Measurements from ENCODE around the gene CTDSPL.

The CTDSPL gene

DNA sequence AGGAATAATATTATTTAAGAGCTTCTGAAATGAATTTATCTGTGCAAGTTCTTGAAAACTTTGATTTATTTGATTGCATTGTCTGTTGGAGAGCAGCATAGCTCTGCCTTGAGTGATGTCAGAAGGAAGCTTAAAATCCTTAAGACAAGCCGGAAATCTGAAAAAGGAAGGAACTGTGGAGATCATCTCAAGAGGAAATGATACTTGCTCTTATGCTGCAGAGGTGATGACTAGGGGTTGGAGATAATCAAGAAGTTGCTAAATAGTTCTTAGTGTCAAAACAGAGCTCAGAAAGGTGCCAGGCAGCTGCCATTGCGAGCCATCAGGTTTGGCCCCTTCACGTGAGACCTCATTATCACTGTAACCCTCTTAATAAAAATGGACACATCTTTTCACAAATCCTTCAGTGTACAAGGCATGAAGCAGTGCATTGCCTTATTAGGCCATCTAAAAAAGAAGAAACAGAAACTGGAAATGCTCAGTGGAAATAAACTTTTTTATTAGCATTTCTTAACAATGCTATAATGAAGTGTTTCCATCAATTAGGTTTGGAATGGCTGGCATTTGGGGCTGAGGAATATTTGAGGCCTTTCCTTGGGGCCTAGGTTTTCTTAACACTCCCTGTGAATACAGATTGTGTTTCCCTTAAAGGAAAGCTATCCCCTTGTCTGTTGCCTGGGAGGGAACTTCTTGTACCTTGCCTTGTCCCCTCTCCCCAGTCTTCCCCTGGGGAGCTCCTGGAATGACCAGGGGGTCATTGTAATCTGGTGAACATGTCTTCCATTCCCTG lies 94.4 kb downstream of the CTDSPL start:
- Mint-ChIP-seq H3K27me3 (no peaks in the 10 kb centered on the region), H3K27ac (peak overlapping the region; percentile 79), H3K4me1 (ENCODE audit: low read depth) (peaks cover 30% of the 10 kb centered on the region), H3K9me3 (no peaks in the 10 kb centered on the region), H3K36me3 (ENCODE audit: low read depth) (peaks cover 10% of the 10 kb centered on the region), H3K4me3 (no peak overlapping the region)
- intact Hi-C loops (cut with micrococcal nuclease) = no loop called here

GRCh38 chr3:37956723-37957538 lies 95.3 kb downstream of the CTDSPL start:
- Mint-ChIP-seq H3K36me3 (ENCODE audit: low read depth) (peaks cover 10% of the 10 kb centered on the region), H3K27me3 (no peaks in the 10 kb centered on the region), H3K4me3 (no peak overlapping the region), H3K27ac (peak overlapping the region; percentile 79), H3K4me1 (ENCODE audit: low read depth) (peaks cover 30% of the 10 kb centered on the region), H3K9me3 (no peaks in the 10 kb centered on the region)
- intact Hi-C loops (cut with micrococcal nuclease) = no loop called here

DNA sequence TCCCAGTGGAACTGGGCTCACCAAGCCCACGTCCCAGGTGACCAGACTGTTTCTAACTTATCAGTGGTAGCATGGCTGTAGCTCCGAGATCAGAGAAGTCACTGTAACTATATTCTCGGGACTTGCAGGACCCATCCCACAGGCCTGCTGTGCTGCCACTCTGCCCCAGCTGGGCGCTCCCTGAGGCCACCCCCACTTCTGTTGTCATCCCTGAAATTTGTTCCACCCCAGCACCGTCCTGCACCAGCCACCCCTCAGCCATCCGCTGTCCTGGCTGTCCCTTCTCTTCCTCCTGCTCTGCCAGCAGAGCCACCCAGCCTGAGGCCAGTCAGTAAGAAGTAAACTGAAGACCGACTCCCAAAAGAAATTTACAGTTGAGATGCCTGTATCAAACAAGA lies 95.9 kb downstream of the CTDSPL start:
- Mint-ChIP-seq H3K4me1 (ENCODE audit: low read depth) (peaks cover 30% of the 10 kb centered on the region), H3K27me3 (no peaks in the 10 kb centered on the region), H3K36me3 (ENCODE audit: low read depth) (peaks cover 10% of the 10 kb centered on the region), H3K4me3 (no peak overlapping the region), H3K27ac (peak overlapping the region; percentile 79), H3K9me3 (no peaks in the 10 kb centered on the region)
- intact Hi-C loops (cut with micrococcal nuclease) = no loop called here

DNA sequence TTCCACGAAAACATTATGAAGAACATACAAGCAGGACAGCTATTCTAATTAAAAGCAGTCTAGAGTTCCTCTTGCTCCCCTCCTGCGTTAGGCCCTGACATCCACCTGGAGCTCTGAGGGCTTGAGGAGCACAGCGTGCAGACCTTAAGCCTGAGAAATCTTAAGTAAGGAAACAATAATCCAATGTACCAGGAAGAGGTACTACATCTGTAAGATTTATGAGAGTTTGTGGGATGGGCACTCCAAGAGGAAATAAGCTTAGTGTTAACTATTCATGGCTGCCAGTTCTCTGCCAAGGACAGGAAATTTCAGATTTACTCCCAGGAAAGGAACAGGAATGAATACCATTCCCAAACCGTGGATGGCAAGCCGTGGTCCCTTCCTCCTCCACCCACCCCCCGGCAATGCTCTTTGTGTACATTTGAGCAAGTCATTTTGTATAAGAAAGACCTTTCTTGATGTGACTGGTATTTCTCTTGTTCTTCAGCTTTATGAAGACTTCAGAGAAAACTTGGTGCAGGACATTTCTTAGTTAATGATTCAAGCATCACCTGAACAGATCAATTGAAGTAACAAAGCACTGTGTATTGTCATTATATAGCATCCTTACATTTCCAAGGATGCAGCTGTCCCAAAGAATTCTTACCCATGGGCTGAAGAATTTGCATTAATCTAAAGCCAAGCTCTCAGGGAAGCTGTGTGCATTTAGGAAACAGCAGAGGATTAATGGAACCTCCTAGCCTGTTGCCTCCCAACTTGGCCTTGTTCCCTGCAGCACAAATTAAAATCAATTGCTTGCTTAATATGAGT lies 100.1 kb downstream of the CTDSPL start:
- no peaks in the 10 kb centered on the region for H3K27me3 Mint-ChIP-seq
- H3K4me3 Mint-ChIP-seq = no peak overlapping the region
- H3K4me1 Mint-ChIP-seq (ENCODE audit: low read depth) = peaks cover 10% of the 10 kb centered on the region
- H3K9me3 Mint-ChIP-seq = no peaks in the 10 kb centered on the region
- H3K36me3 Mint-ChIP-seq (ENCODE audit: low read depth) = no peaks in the 10 kb centered on the region
- H3K27ac Mint-ChIP-seq = no peak overlapping the region
- intact Hi-C loops (cut with micrococcal nuclease) = no loop called here

DNA sequence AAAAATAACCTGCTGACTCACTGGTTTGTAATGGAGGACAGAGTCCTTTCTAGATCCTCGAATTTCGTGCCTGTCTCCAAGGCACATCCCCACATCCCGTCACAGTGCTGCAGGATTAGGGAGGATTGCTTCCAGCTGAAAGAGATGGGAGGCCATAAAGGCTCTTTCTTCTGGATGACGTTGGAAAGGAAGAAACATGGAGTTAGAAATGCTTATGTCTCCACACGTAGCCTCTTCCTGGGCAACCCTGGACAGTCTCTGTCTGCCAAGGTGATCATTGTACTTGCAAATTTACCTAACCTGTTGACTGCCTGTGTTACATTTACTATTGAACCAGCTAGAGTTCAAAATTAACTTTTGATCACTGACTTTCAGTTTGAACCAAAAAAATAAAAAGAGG lies 101.3 kb downstream of the CTDSPL start:
- intact Hi-C loops (cut with micrococcal nuclease) = no loop called here
- Mint-ChIP-seq H3K4me3 (no peak overlapping the region), H3K27ac (no peak overlapping the region), H3K9me3 (no peaks in the 10 kb centered on the region), H3K4me1 (ENCODE audit: low read depth) (no peaks in the 10 kb centered on the region), H3K36me3 (ENCODE audit: low read depth) (peaks cover under 1% of the 10 kb centered on the region), H3K27me3 (no peaks in the 10 kb centered on the region)

DNA sequence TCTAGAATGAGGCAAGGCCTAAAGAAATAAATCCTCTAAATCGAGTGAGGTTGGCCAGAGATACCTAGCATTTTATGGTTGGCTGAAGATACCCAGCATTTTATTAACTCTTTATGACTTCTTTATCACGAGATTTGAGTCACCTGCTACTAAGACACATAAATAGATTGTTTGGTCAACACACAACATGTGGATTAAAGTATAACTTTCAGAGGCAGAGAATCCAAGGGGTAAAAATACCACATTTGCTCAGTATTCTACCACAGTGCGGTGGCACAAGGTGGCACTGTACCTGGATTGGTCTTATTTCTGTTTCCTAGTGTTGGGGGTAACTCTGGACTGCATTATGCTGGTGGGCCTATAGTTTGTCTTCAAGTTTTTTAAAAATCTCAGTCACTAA lies 102.0 kb downstream of the CTDSPL start:
- no peaks in the 10 kb centered on the region for H3K27me3 Mint-ChIP-seq
- no peak overlapping the region for H3K27ac Mint-ChIP-seq
- no peak overlapping the region for H3K4me3 Mint-ChIP-seq
- intact Hi-C loops (cut with micrococcal nuclease) = no loop called here
- H3K9me3 Mint-ChIP-seq = no peaks in the 10 kb centered on the region
- peaks cover 7% of the 10 kb centered on the region for H3K36me3 Mint-ChIP-seq (ENCODE audit: low read depth)
- H3K4me1 Mint-ChIP-seq (ENCODE audit: low read depth) = no peaks in the 10 kb centered on the region

GRCh38 chr3:37964146-37964545 lies 102.5 kb downstream of the CTDSPL start:
- Mint-ChIP-seq H3K4me3 (no peak overlapping the region), H3K27me3 (no peaks in the 10 kb centered on the region), H3K4me1 (ENCODE audit: low read depth) (no peaks in the 10 kb centered on the region), H3K9me3 (no peaks in the 10 kb centered on the region), H3K36me3 (ENCODE audit: low read depth) (peaks cover 9% of the 10 kb centered on the region), H3K27ac (no peak overlapping the region)
- intact Hi-C loops (cut with micrococcal nuclease) = no loop called here

DNA sequence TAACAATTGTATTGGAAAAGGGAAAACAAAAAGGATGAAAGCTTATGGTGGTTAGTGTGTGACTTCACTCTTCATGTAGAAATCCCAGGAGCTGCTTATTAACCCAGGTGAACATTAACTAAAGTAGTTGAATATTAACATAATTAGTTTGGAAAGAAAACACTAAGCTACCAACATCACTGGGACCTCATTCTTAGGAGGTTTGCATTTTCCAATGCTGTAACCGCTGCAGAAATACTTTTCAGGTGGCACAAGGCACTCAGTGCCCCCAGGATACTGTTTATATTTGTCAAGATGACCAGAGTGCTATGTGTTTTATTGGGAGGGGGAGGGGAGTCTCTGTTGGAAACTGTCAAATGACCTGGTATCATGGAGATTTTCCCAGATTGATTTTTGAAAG lies 103.0 kb downstream of the CTDSPL start:
- Mint-ChIP-seq H3K27ac (no peak overlapping the region), H3K36me3 (ENCODE audit: low read depth) (peaks cover 13% of the 10 kb centered on the region), H3K9me3 (no peaks in the 10 kb centered on the region), H3K4me3 (no peak overlapping the region), H3K4me1 (ENCODE audit: low read depth) (peaks cover 4% of the 10 kb centered on the region), H3K27me3 (no peaks in the 10 kb centered on the region)
- intact Hi-C loops (cut with micrococcal nuclease) = loop anchor here (5.0 kb wide), 1 partner anchor 52 kb away; no protein-coding TSS in a partner anchor

GRCh38 chr3:37967260-37967881 lies 105.7 kb downstream of the CTDSPL start:
- H3K4me1 Mint-ChIP-seq (ENCODE audit: low read depth) = peaks cover 10% of the 10 kb centered on the region
- H3K27me3 Mint-ChIP-seq = no peaks in the 10 kb centered on the region
- H3K27ac Mint-ChIP-seq = no peak overlapping the region
- intact Hi-C loops (cut with micrococcal nuclease) = loop anchor here (1.0 to 5.0 kb wide), 2 partner anchors 55 to 112 kb away; no protein-coding TSS in a partner anchor
- H3K9me3 Mint-ChIP-seq = no peaks in the 10 kb centered on the region
- H3K4me3 Mint-ChIP-seq = no peak overlapping the region
- peaks cover 15% of the 10 kb centered on the region for H3K36me3 Mint-ChIP-seq (ENCODE audit: low read depth)

DNA sequence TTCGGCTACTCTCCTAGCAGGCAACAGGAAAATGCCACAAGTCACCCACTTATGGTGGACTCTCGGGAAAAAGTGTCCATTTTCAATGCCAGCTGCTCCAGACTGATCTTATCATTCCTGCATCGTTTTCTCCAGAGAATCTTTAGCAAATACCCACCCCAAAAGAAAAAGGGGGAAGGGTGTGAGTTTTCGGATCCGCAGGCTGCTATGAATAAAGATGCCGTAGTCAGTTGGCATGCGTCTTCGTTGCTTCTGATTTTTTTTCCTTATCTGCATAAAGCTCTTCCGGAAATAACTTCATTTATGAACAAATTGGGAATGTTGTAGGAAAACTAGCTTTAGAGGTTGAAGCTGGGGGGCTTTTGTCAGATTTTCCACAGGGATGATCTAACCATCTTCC lies 106.5 kb downstream of the CTDSPL start:
- Mint-ChIP-seq H3K4me1 (ENCODE audit: low read depth) (peaks cover 10% of the 10 kb centered on the region), H3K4me3 (no peak overlapping the region), H3K9me3 (no peaks in the 10 kb centered on the region), H3K27me3 (no peaks in the 10 kb centered on the region), H3K36me3 (ENCODE audit: low read depth) (peaks cover 17% of the 10 kb centered on the region), H3K27ac (no peak overlapping the region)
- intact Hi-C loops (cut with micrococcal nuclease) = loop anchor here (5.0 kb wide), 1 partner anchor 56 kb away; no protein-coding TSS in a partner anchor

GRCh38 chr3:37968813-37969595 lies 107.3 kb downstream of the CTDSPL start:
- peaks cover 10% of the 10 kb centered on the region for H3K4me1 Mint-ChIP-seq (ENCODE audit: low read depth)
- intact Hi-C loops (cut with micrococcal nuclease) = loop anchor here (5.0 kb wide), 1 partner anchor 57 kb away; no protein-coding TSS in a partner anchor
- no peak overlapping the region for H3K27ac Mint-ChIP-seq
- no peaks in the 10 kb centered on the region for H3K9me3 Mint-ChIP-seq
- H3K36me3 Mint-ChIP-seq (ENCODE audit: low read depth) = peaks cover 22% of the 10 kb centered on the region
- no peaks in the 10 kb centered on the region for H3K27me3 Mint-ChIP-seq
- no peak overlapping the region for H3K4me3 Mint-ChIP-seq

DNA sequence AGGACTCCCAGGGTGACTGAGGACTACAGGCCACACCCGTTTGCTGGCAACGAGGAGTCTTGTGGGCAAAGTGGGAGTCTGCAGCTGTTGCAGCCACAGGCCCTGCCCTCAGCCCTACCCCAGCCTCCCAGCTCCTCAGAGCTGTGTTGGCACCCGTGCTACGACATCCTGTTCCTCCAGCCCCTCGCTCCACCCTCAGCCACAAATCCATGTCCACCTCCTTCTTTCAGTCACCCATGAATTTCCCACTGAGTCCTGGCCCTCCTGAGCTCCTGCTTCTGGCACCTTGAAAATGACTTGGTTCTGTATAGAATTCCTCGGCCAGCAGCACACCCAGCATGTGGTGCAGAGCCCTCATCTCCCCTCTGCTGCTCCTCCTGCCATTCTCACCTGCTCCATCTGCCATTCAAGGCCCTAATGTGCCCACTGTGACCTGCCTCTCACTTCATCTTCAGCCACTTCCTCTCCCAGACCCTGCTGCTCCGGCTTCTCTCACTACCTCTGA lies 108.0 kb downstream of the CTDSPL start:
- H3K4me3 Mint-ChIP-seq = no peak overlapping the region
- H3K36me3 Mint-ChIP-seq (ENCODE audit: low read depth) = peaks cover 26% of the 10 kb centered on the region
- H3K9me3 Mint-ChIP-seq = no peaks in the 10 kb centered on the region
- intact Hi-C loops (cut with micrococcal nuclease) = loop anchor here (5.0 to 10.0 kb wide), 2 partner anchors 57 to 515 kb away; no protein-coding TSS in a partner anchor
- no peaks in the 10 kb centered on the region for H3K27me3 Mint-ChIP-seq
- peaks cover 11% of the 10 kb centered on the region for H3K4me1 Mint-ChIP-seq (ENCODE audit: low read depth)
- H3K27ac Mint-ChIP-seq = no peak overlapping the region

Measured in dendritic cell treated with granulocyte-macrophage colony-stimulating factor and Interleukin-4, amounts not matched to agents 40 ng/mL and 50 ng/mL, for 4 days (primary cell).